Activated naive CD4-positive, alpha-beta T cell (primary cell): ENCODE results near the gene TTYH2.
"Not testable (repeated sequence)": the region's sequence is repeated elsewhere in the genome, so short reads cannot be mapped to it uniquely, and the experiment has no call there.

ENCODE experiments used
- DNase-seq, 4 experiments: peaks; one replicate each; lab custom pipeline; 2025; lab: John Stamatoyannopoulos, UW

TTYH2 gene

GRCh38 chr17:74262601-74263000 lies 49.2 kb downstream of the TTYH2 start:
- no peak for DNase-seq

GRCh38 chr17:74267054-74267453 lies 53.7 kb downstream of the TTYH2 start:
- not testable (repeated sequence) for DNase-seq

GRCh38 chr17:74267579-74267978 lies 54.2 kb downstream of the TTYH2 start:
- DNase-seq = no peak

DNA sequence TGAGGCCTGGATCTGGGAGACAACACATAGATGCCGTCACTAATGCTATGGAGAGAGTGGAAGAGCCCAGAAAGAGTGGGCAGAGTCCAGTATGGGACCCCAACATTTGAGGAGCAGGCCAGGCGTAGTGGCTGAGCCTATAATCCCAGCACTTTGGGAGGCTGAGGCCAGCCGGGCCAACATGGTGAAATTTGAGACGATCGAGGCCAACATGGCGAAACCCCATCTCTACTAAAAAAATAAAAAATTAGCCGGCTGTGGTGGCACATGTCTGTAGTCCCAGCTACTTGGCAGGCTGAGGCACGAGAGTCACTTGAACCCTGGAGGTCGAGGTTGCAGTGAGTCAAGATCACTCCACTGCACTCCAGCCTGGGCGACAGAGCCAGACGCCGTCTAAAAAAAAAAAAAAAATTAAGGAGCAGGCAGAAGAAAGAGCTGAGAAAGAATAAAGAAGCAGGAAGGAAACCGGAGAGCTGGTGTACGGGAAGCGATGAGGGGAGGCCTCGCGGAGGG lies 54.7 kb downstream of the TTYH2 start:
- no peak for DNase-seq

GRCh38 chr17:74268558-74268957 lies 55.2 kb downstream of the TTYH2 start:
- no peak for DNase-seq

- DNase-seq = no peak
These were observed 57.0 kb downstream of the TTYH2 start for GRCh38 chr17:74270333-74270732.

- DNase-seq = no peak
These were observed 57.9 kb downstream of the TTYH2 start for GRCh38 chr17:74271281-74271680.

- DNase-seq = no peak
These were observed 58.7 kb downstream of the TTYH2 start for GRCh38 chr17:74271901-74272561.

- no peak for DNase-seq
These were observed 59.4 kb downstream of the TTYH2 start for GRCh38 chr17:74272731-74273201.

GRCh38 chr17:74274060-74274708 lies 60.8 kb downstream of the TTYH2 start, which contains the start of gene DNAI2:
Gene DNAI2 (plus strand): TSS chr17:74274234. CDS start chr17:74281818, 7,584 bp downstream.
- no peak for DNase-seq

DNA sequence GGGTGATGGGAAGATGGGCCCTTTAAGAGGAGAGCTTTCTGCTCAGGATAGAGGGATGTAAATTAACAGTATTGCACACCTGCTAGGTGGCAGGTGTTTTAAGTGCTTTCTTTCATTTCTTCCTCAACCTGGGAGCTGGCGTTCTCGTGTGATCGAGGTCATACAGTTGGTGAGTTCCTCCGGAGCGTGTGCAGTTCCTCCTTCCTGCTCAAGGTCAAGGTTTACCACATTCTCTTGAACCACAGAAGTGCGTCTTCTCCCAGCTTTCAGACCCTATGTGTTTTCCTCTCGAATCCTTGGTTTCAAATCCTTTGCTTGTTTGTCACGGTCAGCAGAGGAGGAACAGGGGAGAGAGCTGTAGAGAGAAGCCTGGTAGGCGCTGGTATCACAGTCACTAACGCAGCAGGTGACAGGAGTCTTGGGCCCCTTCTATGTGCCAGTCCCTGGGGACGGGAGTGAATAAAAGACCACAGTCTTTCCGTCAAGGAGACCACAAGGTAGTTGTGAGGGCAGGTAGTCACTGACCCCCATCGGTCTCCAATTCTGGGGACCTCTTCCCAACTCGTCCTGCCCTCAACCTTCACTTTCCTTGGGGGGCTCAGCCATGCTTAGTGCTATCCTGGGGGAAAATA lies 61.5 kb downstream of the TTYH2 start:
- DNase-seq = no peak

GRCh38 chr17:74276051-74276476 lies 62.7 kb downstream of the TTYH2 start:
- no peak for DNase-seq

DNA sequence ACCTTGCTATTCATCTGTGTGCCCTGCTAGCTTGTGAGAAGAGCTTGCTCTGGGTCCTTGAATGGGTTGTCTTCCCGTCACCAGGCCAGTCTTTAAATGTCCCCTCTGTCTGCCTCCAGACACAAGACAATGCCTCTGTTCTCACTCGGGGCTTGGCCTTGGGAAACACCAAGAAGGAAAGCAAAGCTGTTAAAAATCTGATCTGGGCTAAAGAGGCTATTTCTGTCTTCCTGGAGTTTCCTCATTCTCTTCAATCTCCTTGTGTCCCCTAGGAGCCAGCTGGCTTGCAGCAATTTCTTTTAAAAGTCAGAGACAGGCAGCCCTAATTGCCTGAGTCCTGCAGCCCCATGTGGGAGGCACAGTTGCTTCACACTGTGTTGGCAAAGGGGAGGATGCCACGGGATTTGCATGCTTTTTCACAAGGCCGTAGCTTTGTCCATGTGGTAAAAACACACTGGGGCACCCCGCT lies 63.2 kb downstream of the TTYH2 start:
- no peak for DNase-seq

GRCh38 chr17:74277935-74278334 lies 64.6 kb downstream of the TTYH2 start:
- no peak for DNase-seq

DNA sequence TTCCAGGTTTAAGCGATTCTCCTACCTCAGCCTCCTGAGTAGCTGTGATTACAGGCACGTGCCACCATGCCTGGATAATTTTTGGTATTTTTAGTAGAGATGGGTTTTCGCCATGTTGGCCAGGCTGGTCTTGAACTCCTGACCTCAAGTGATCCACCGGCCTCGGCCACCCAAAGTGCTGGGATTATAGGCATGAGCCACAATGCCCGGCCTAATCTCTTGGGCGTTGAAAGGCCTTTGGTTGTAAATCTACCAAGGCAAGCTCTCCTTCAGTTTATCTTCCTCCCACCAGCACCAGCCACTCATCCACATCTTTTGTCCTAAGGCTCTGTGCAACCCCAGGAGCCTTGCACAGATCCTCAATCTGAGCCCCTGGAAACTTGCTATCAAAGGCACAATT lies 66.2 kb downstream of the TTYH2 start:
- not testable (repeated sequence) for DNase-seq

DNA sequence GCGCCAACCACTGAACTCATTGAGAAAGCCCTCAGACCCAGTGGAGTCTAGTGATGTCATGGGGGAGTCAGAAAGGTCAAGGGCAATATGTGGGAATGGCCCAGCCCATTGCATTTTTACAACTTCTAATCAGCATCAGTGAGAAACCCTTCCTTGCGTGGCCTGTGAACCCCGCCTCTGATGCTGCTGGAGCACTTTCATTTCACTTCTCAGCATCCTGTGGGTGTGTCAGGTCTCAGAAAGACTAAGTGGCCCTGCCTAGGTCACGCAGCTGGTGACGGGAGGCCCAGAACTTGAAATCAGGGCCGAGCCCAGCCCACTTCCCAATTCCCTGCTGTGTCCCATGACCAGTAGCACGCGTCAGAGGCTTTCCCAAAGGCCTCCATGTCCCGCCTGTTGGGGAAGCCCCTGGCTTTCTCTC lies 66.7 kb downstream of the TTYH2 start:
- peak in 1 of 4 experiments; percentile 12 for DNase-seq

- no peak for DNase-seq
These were observed 68.4 kb downstream of the TTYH2 start for GRCh38 chr17:74281799-74282198.

- not testable (repeated sequence) for DNase-seq
These were observed 68.9 kb downstream of the TTYH2 start for GRCh38 chr17:74282274-74282586.

GRCh38 chr17:74282587-74283370 lies 69.4 kb downstream of the TTYH2 start:
- no peak for DNase-seq

DNA sequence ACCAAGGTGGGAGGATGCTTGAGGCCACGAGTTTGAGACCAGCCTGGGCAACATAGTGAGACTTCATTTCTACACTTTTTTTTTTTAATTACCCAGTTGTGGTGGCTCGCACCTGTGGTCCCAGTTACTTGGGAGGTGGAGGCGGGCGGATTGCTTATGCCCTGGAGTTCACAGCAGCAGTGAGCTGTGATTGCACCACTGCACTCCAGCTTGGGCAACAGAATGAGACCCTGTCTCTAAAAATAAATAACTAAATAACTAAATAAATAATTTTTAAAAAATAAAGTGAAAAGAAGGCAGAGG lies 70.0 kb downstream of the TTYH2 start:
- DNase-seq = no peak

DNA sequence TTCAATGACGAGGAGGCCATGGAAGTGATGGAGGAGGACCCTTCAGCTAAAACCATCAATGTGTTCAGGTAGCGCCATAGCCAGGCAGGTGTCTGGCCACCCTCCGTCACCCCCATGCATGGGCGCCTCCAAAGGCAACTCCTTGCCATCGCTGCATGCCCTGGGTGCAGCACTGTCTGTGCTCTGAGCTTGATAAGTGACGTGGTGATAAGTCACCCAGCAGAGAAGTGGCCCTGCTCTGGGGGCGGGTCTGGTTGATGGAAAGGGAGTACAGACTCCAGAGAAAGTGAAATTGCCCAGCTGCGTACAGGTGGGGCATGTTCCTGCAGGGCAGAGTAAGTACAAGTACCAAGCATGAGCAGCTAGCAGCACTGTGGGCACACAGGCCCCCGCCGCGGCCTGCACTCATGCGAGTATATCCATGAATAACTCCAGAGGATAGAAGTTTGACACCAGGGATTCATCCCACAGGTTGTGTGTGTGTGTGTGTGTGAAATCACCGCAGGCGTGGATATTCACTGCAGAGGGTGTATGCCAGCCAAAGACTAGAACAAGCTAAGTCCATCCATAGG lies 73.7 kb downstream of the TTYH2 start:
- DNase-seq = no peak

GRCh38 chr17:74288785-74289184 lies 75.4 kb downstream of the TTYH2 start:
- DNase-seq = no peak
